ENCODE data around the gene ASB6. TPM values are rescaled to one million over a fixed set of nuclear protein-coding genes. Genes with fewer than 3 reads are reported as not detected.

The ASB6 gene
- total and polyA plus RNA-seq, 2 donors (not counting 1 experiment from before 2014, with no cell fraction given), result 27.7 to 27.9 TPM

DNA sequence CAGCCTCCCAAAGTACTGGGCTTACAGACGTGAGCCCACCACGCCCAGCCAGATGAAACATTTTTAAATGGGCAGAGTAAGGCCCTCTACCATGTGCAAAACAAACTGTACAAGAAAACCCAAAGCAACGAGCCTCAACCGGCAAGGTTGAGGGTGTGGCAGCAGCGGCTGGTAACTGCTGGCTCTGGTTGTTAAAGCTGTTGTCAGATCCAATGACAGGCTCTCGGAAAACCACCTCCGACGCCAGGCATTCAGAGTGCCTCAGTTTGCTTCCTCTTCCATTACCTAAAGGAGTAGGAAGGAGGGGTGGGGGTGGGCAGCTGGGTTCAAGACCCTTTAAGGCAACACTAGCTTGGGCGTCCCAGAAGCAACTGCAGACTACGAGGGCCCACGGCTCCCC is 2.4 kb upstream of the ASB6 start:
- H3K4me3 Mint-ChIP-seq, result no peak overlapping the region
- 79% methylated on average over 8 of the region's 11 CpGs for WGBS (ENCODE audit: insufficient coverage)
- no peak for TF ChIP-seq EZH2 (IDR thresholded peaks at IDR 0.05; ENCODE audit: borderline replicate concordance, insufficient read depth, low read depth, low read length, poor library complexity, severe bottlenecking)
- TF ChIP-seq, protein P1, sequence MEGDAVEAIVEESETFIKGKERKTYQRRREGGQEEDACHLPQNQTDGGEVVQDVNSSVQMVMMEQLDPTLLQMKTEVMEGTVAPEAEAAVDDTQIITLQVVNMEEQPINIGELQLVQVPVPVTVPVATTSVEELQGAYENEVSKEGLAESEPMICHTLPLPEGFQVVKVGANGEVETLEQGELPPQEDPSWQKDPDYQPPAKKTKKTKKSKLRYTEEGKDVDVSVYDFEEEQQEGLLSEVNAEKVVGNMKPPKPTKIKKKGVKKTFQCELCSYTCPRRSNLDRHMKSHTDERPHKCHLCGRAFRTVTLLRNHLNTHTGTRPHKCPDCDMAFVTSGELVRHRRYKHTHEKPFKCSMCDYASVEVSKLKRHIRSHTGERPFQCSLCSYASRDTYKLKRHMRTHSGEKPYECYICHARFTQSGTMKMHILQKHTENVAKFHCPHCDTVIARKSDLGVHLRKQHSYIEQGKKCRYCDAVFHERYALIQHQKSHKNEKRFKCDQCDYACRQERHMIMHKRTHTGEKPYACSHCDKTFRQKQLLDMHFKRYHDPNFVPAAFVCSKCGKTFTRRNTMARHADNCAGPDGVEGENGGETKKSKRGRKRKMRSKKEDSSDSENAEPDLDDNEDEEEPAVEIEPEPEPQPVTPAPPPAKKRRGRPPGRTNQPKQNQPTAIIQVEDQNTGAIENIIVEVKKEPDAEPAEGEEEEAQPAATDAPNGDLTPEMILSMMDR (IDR thresholded peaks at IDR 0.05), result no peak
- H3K4me3 ChIP-seq (ENCODE audit: control extremely low read depth in 1 of 5, extremely low read depth in 1 of 5, insufficient read depth in 1 of 5, low read depth in 2 of 5, low read length in 4 of 5), result no peak overlapping the region
- DNase-seq (no peak), ATAC-seq (ENCODE audit: low read depth) (no peak)
- H3K27me3 ChIP-seq (replicated peaks in 1 of 4; ENCODE audit: control extremely low read depth in 1 of 4, control insufficient read depth in 3 of 4, insufficient read depth in 4 of 4, low read length in 3 of 4), result no peaks in the 10 kb centered on the region
- H3K79me2 ChIP-seq (ENCODE audit: control insufficient read depth, insufficient read depth, low read length), result peaks cover 26% of the 10 kb centered on the region
- ChIA-PET CTCF (interaction anchor here (2.0 to 6.2 kb wide), 2 partner anchors 18 to 138 kb away, joined by 6 to 66 read pairs; partner anchors contain the start of gene NTMT1), POLR2A (no interaction called here)
- no peak overlapping the region for H3K9ac ChIP-seq (ENCODE audit: low read length)
- H3K27me3 Mint-ChIP-seq, result peaks cover 5% of the 10 kb centered on the region
- no peak overlapping the region for H3K4me2 ChIP-seq (replicated peaks; ENCODE audit: low read depth, low read length, poor library complexity, severe bottlenecking)
- H4K20me1 ChIP-seq (ENCODE audit: control insufficient read depth, insufficient read depth, low read length, poor library complexity, severe bottlenecking), result peaks cover 26% of the 10 kb centered on the region
- no peak overlapping the region for H3K27ac ChIP-seq (ENCODE audit: low read length in 2 of 2)
- H3K9me3 Mint-ChIP-seq (ENCODE audit: insufficient read depth), result no peaks in the 10 kb centered on the region
- no peak overlapping the region for H3K27ac Mint-ChIP-seq
- peaks cover 0 to 3% of the 10 kb centered on the region in 2 experiments for H3K36me3 ChIP-seq (replicated peaks in 1 of 2; ENCODE audit: control extremely low read depth in 1 of 2, control insufficient read depth in 1 of 2, extremely low read depth in 1 of 2, insufficient read depth in 2 of 2, low read length in 1 of 2)
- intact Hi-C loops (cut with micrococcal nuclease), result loop anchor here (5.0 kb wide), 1 partner anchor 93 kb away; no protein-coding TSS in a partner anchor
- peaks cover 21% of the 10 kb centered on the region for H3K4me1 Mint-ChIP-seq
- no peak overlapping the region for H2AFZ ChIP-seq (ENCODE audit: insufficient read depth, low read depth, low read length, poor library complexity, severe bottlenecking)
- H3K9me3 ChIP-seq (ENCODE audit: control extremely low read depth in 1 of 3, control insufficient read depth in 2 of 3, insufficient read depth in 1 of 3, low read length in 2 of 3), result peaks cover 0 to 5% (median 0%) of the 10 kb centered on the region in 3 donors
- H3K4me1 ChIP-seq (ENCODE audit: control insufficient read depth in 2 of 2, insufficient read depth in 2 of 2, low read length in 2 of 2), result peaks cover 12 to 17% of the 10 kb centered on the region in 2 donors

DNA sequence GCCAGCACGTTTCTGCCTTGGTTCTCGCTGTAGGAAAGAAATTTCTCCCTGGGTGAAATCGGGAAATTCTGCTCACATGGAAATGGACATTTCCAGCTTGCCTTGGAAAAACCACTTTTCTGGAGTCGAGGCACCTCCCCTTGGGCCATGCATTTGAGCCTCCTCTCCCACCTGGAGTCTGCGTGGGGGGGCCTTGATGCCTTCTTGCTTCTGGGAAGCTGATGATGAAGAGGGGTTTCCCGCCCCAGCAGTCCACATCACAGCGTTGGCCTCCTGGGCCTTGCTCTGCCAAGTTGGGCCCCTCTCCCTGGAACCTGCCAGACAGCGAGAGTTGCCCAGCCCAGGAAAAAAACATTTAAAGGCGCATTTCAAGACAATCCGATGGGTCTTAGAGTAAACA is 1.8 kb upstream of the ASB6 start:
- Histone ChIP-seq H3K27me3 (replicated peaks in 1 of 4; ENCODE audit: control extremely low read depth in 1 of 4, control insufficient read depth in 3 of 4, insufficient read depth in 4 of 4, low read length in 3 of 4) (no peaks in the 10 kb centered on the region), H4K20me1 (ENCODE audit: control insufficient read depth, insufficient read depth, low read length, poor library complexity, severe bottlenecking) (peaks cover 32% of the 10 kb centered on the region), H3K4me3 (ENCODE audit: control extremely low read depth in 1 of 5, extremely low read depth in 1 of 5, insufficient read depth in 1 of 5, low read depth in 2 of 5, low read length in 4 of 5) (no peak overlapping the region), H3K4me2 (replicated peaks; ENCODE audit: low read depth, low read length, poor library complexity, severe bottlenecking) (no peak overlapping the region), H3K9me3 (ENCODE audit: control extremely low read depth in 1 of 3, control insufficient read depth in 2 of 3, insufficient read depth in 1 of 3, low read length in 2 of 3) (peaks cover 0 to 5% (median 0%) of the 10 kb centered on the region in 3 donors), H2AFZ (ENCODE audit: insufficient read depth, low read depth, low read length, poor library complexity, severe bottlenecking) (no peak overlapping the region), H3K79me2 (ENCODE audit: control insufficient read depth, insufficient read depth, low read length) (peaks cover 29% of the 10 kb centered on the region), H3K27ac (ENCODE audit: low read length in 2 of 2) (no peak overlapping the region), H3K4me1 (ENCODE audit: control insufficient read depth in 2 of 2, insufficient read depth in 2 of 2, low read length in 2 of 2) (peaks cover 12 to 17% of the 10 kb centered on the region in 2 donors), H3K36me3 (replicated peaks in 1 of 2; ENCODE audit: control extremely low read depth in 1 of 2, control insufficient read depth in 1 of 2, extremely low read depth in 1 of 2, insufficient read depth in 2 of 2, low read length in 1 of 2) (peaks cover 0 to 10% of the 10 kb centered on the region in 2 experiments), H3K9ac (ENCODE audit: low read length) (no peak overlapping the region)
- WGBS (ENCODE audit: insufficient coverage), result 91% methylated on average over 6 of the region's 10 CpGs
- ATAC-seq (ENCODE audit: low read depth) (no peak), DNase-seq (no peak)
- CTCF ChIA-PET, result interaction anchor here (0.7 to 6.2 kb wide), 8 partner anchors 18 to 547 kb away, joined by 3 to 66 read pairs (median 4); partner anchors contain the start of gene NTMT1
- POLR2A ChIA-PET, result interaction anchor here (0.7 kb wide), 1 partner anchor 217 kb away, joined by 3 read pairs; no protein-coding TSS in a partner anchor
- Mint-ChIP-seq H3K4me3 (peak overlapping the region; percentile 62), H3K9me3 (ENCODE audit: insufficient read depth) (no peaks in the 10 kb centered on the region), H3K4me1 (peaks cover 21% of the 10 kb centered on the region), H3K27me3 (peaks cover 5% of the 10 kb centered on the region), H3K27ac (no peak overlapping the region)
- TF ChIP-seq, protein P1 (IDR thresholded peaks at IDR 0.05), result no peak
- TF ChIP-seq EZH2 (IDR thresholded peaks at IDR 0.05; ENCODE audit: borderline replicate concordance, insufficient read depth, low read depth, low read length, poor library complexity, severe bottlenecking), result no peak
- intact Hi-C loops (cut with micrococcal nuclease), result loop anchor here (5.0 kb wide), 1 partner anchor 94 kb away; no protein-coding TSS in a partner anchor
